HG02840 (cell line): ENCODE measurements around the gene EMC8.

Experiments
- ATAC-seq: cut with Tn5 transposase; IDR thresholded peaks from one replicate; pipeline ENCODE4 v1.9.1; 2021; ENCODE audit warnings: mild to moderate bottlenecking, moderate library complexity, moderate number of reproducible peaks; ENCODE audit not compliant: unreplicated experiment, low FRiP score

Gene EMC8

DNA sequence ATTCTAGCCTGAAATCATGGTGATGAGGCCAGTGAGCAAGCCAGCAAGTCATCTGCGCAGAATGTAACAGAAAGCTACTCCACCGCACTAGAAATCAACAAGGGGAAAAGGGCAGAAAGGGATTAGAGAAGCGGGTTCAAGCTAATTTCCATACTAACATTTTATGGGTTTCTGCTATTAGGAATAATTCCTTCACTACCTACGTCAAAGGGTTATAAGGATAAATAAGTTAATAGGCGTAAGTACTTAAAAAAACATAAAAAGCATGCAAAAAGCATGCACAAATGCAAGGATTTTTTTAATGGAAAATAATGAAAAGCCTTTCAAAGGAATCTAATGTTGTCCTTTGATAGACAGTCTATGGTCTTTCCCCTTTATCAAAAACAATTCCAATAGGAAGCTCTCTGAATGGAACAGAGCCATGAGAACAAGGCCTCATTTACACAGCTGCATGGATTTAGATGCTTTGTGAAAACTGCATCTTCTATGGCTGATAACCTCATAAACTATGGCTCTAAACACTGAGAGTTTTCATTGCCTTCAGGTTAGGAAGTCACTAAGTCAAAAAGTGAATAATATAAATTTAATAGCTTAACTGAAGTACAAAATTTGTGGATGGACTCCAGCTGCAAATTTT is 5.6 kb downstream of the EMC8 start:
- no peak for ATAC-seq

GRCh38 chr16:85789773-85790172 is 9.6 kb downstream of the EMC8 start:
- ATAC-seq = no peak

- ATAC-seq = no peak
Measured at GRCh38 chr16:85788819-85789218, 10.5 kb downstream of the EMC8 start.

DNA sequence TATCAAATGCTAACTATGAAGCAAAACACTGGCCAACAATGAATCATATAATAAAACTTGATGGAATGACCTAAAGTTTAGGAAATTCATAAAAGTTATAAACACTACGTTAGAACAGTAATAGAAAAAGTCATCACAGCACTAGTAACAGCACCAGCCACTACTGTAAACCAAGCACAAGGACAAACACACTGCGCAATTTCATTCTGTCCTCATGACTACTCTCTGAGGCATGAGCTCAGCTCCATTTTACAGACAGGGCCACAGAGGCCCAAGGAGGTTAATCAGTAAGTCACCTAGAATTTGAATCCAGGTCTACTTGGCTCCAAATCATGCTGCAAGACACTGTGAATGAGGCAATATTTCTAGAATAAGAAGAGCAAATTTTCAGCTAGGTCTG is 13.4 kb downstream of the EMC8 start:
- no peak for ATAC-seq

DNA sequence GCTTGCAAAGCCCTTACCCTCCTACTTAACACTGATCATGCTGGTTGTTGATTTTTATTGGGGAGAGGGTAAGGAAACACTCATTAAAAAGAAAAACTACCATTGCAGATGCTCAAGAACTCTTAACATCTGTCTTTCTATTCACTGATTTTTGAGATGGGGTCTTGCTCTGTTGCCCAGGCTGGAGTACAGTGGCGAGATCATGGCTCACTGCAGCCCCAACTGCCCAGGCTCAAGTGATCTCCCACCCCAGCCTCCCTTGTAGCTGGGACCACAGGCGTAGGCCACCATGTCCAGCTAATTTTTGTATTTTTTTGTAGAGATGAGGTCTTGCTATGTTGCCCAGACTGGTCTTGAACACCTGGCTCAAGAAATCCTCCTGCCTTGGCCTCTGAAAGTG is 14.5 kb downstream of the EMC8 start:
- no peak for ATAC-seq

DNA sequence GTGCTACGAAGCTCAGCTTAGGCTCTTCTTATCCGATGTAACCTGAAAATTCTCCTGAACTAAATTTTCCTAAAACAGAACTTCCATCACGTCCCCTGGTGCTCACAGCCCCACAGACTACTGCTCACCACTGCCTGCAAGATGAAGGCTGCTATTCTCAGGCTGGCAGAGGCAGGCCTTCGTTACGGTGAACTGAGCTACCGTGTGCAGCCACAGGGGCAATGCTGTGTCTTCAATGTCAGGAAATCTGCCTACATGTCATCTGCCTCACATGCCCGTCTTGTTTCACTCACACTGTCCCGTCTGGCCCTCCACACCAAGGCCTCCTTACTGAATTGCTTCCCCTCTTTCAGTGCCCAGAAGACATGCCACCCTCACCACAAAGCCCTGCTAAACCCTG is 15.9 kb downstream of the EMC8 start:
- ATAC-seq = no peak

DNA sequence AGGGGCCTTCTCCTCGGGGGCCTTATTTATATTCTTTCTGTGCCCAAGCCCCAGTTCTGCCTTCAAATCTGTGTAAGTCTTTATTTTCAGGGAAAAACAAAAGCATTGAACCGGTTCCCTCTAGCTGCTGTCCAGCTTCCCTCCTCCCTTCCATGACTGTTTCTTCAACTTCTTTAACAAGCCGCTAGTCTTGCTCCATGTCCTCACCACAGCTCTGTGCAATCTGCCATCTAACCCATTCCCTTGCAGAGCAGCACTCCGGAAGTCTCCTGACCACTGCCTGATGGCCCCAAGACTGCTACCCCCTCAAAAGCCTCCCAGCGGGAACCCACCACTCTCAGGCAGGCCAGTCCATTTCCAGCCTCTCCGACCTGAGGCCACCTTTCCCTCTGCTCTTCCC is 16.9 kb downstream of the EMC8 start:
- no peak for ATAC-seq

- ATAC-seq = no peak
Measured at GRCh38 chr16:85781695-85782370, 17.5 kb downstream of the EMC8 start.

DNA sequence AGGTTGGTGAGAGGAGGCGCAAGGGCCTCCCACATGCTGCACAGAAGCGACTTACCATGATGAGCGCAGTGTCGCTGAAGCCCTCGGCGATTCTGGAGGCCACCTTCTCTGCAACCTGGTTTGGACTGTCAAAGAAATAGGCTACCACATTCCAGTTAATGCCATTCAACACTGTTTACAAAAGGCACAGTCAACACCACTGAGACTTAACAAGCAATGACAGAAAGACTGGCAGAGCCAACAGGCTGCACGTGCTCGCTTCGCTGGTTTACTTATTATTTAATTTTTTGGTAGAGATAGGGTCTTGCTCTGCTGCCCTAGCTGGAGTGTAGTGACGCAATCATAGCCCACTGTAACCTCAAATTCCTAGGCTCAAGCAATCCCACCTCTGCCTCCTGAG is 18.2 kb downstream of the EMC8 start:
- ATAC-seq = no peak

DNA sequence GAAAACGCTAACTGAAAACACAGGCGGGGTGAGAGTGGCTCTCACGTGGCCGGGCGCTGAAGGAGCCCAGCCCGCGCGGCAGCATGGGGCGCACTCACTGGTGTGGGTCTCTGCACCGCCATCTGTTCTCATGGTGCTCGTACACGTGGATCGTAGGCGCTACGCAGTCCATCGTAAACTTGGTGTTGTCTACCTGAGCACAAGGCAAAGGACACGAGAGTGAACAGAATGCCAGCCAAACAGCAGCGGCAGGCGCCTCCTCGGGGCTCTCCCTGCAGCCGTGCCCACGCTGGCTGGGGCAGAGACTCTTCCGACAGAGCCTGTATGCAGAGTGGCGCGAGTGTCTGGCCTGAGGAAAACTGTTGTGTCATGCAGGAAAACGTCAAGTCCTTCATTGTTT is 19.1 kb downstream of the EMC8 start:
- ATAC-seq = no peak

DNA sequence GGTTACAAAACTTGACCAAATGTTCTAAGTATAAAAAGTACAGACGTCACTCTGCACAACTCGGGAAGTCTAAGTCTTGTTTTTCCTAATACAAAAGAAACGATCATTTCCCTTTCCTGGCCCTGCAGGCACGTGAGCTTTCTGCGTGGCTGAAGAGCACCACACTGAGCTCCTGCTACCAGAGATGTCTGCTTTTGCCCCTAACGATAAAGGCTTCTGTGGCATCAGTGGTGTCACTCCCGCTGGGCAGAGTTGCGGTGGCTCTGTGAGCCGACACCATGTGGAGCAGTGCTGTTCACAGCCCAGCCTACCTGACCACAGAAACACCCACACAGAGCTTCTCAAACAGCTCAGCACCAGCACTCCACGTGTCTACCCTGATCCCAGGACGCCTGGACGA is 20.5 kb downstream of the EMC8 start:
- no peak for ATAC-seq

DNA sequence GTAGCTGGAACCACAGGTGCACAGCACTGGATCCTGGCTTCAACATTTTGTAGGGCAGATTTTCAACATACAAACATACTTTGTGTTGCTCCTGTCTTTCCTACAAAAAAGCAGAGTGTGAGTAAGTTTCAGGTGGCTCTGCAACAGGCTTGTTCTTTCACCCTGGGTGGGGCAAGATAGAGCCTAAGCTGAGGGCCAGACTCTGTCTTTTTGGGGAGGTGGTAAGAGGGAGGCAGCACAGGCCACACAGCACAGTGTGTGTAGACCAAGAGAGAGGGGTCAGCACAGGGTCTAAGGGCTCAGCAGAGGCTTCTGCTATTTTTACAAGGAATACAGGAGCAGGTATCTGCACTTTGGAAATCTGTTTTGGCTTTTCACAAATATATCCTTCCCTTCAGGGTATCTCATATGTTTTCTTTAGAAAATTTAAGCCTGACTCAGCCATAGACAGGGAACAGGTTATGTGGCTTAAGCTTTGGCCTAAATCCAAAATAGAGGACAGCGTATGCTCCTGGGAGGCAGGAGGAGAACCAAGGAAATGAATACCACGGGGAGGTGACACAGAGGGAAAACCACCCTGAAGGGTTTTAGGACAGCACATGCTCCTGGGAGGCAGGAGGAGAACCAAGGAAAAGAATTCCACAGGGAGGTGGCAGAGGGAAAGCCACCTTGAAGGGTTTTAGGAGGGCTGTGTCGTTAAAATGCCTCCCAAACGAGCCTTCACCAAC is 21.6 kb downstream of the EMC8 start:
- ATAC-seq = no peak

- no peak for ATAC-seq
Measured at GRCh38 chr16:85774811-85775210, 24.5 kb downstream of the EMC8 start.

DNA sequence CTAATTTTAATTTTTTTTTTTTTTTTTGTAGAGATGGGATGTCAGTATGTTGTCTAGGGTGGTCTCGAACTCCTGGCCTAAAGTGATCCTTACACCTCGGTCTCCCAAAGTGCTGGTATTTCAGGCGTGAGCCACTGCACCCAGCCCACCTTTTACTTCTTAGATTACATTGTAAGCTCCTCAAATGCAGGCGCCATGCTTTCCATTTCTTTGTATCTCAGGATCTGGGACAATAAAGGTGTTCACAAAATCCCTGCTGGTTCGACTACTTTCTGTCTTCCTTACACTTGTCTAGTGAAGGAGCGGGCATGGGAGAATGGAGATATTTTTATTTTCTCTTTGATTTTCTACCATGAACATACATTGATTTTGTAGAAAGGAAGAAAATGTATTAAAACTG is 25.2 kb downstream of the EMC8 start:
- no peak for ATAC-seq

DNA sequence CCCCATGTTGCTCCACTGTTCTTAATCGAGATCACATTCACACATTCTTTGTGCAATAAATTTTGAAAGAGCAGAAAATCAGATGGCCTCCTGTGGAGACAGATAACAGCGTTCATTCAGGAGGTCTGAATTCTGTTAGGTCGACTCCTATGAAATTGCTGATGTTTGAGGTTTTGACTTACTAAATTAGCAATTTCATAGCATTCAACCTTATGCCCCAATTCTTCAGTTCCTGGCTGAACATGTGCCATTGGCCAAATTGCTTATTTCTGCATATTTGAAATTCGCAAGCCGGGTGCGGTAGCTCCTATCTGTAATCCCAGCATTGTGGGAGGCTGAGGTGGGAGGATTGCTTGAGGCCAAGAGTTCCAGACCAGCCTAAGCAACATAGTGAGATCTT is 26.3 kb downstream of the EMC8 start:
- ATAC-seq = no peak

GRCh38 chr16:85770741-85771140 is 28.6 kb downstream of the EMC8 start:
- no peak for ATAC-seq

DNA sequence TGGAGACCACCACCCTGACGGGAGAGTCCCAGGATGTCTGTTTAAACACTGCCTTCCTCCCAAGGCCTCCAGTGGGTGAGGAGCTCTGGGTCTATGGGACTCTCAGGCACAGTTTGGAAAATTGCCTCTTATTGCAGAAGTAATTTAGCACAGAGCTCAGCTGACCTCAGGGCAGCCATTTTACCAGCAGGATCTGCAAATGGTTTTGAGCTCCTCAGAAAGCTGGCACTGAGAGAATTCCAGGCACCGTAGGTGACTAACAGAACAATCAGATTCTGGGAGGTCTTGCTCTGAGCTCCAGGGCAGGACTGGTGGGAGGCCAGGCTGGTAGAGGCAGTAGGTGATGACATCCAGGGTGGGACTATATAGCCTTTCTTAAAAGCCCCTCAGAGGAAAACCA is 31.1 kb downstream of the EMC8 start:
- ATAC-seq = no peak

DNA sequence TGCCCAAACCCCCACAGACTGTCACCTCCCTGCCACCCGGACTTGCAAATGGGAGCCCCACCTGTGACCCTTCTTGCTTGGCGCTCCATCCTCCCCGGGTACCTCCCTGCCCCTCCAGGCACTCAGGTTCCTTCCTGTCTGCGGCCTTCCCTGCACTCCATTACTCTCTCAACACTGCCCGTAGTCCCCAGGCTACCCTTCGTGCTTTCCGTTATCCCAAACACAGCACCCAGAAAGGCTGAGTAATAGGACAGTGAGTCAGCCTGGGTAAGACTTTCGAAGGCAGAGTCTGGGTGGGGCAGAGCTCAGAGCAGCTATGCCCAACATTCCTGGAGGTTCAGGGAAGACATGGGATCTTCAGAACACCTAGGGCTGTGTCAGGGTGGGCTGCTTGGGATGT is 31.8 kb downstream of the EMC8 start:
- no peak for ATAC-seq

- no peak for ATAC-seq
Measured at GRCh38 chr16:85765767-85766166, 33.6 kb downstream of the EMC8 start.

DNA sequence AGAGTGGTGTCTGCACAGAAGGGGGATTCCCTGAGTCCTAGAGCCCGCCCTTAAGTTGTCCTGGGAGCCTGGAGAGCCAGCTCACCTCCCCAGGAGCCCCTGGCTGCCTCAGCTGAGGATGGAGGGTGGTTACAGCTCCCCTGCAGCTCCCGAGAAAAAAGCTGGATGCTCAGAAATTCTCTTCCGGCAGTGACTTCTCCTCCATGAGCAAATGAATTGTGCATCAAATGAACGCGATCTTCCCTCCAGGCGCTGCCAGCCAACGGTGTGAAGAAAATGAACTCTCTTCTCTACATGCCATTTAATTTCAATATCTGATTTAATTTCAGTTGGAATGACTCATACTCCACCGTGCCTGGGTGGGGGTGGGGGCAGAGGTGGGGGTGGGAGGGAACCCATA is 34.1 kb downstream of the EMC8 start:
- no peak for ATAC-seq

- ATAC-seq = no peak
Measured at GRCh38 chr16:85763616-85764015, 35.7 kb downstream of the EMC8 start.

- no peak for ATAC-seq
Measured at GRCh38 chr16:85762970-85763369, 36.4 kb downstream of the EMC8 start.
